HL-60 (cell line): ENCODE data around the gene TRERF1.
"Not testable (repeated sequence)": the region's sequence is repeated elsewhere in the genome, so short reads cannot be mapped to it uniquely, and the experiment has no call there.

Experiments used
- DNase-seq, 2 experiments: peaks; one replicate each; pipeline ENCODE4 v3.0.0-alpha.2; 2010 to 2020; ENCODE audit warnings: low read depth in 1 of 2, low spot score in 1 of 2
- H3K27ac ChIP-seq: fragments of 250-450 bp; sonication (Bioruptor Pico); replicated peaks from 2 replicates; pipeline ENCODE4 v1.5.1; 2020; ENCODE audit warnings: mild to moderate bottlenecking, moderate library complexity
- H3K27me3 ChIP-seq: fragments of 250-450 bp; sonication (Bioruptor Pico); 2 replicates; pipeline ENCODE4 v1.5.1; 2021; ENCODE audit warnings: mild to moderate bottlenecking, moderate library complexity; ENCODE audit not compliant: insufficient read depth, poor library complexity, severe bottlenecking
- H3K4me3 ChIP-seq: replicated peaks from 2 replicates; pipeline ENCODE4 v1.5.1; 2011; ENCODE audit warnings: mild to moderate bottlenecking, control low read depth, low read length; ENCODE audit not compliant: insufficient read depth
- CTCF ChIP-seq: IDR thresholded peaks from one replicate; pipeline ENCODE4 v1.5.1; 2011; ENCODE audit warnings: low read length, control low read depth, inconsistent platforms; ENCODE audit not compliant: insufficient read depth
- GABPA ChIP-seq: IDR thresholded peaks from 2 replicates; pipeline ENCODE4 v1.6.1; 2012; ENCODE audit warnings: low read depth
- POLR2AphosphoS5 ChIP-seq: IDR thresholded peaks from 2 replicates; pipeline ENCODE4 v1.6.1; 2012; ENCODE audit warnings: low read depth
- REST ChIP-seq: IDR thresholded peaks from 2 replicates; pipeline ENCODE4 v1.6.1; 2012; ENCODE audit warnings: low read depth; ENCODE audit not compliant: insufficient replicate concordance
- SPI1 ChIP-seq: IDR thresholded peaks from 2 replicates; pipeline ENCODE4 v1.6.1; 2012; ENCODE audit warnings: low read depth, mild to moderate bottlenecking, borderline replicate concordance

Gene TRERF1

GRCh38 chr6:42212442-42212841 is 239.3 kb downstream of the TRERF1 start:
- Histone ChIP-seq H3K27ac (no peak overlapping the region), H3K4me3 (no peak overlapping the region), H3K27me3 (no peaks in the 10 kb centered on the region)
- TF ChIP-seq CTCF (no peak), SPI1 (no peak), GABPA (no peak), POLR2AphosphoS5 (no peak), REST (no peak)
- DNase-seq = no peak

- H3K27me3 ChIP-seq = no peaks in the 10 kb centered on the region
- TF ChIP-seq SPI1 (no peak), REST (no peak), POLR2AphosphoS5 (no peak), CTCF (no peak), GABPA (no peak)
- H3K4me3 ChIP-seq = no peak overlapping the region
- no peak for DNase-seq
- no peak overlapping the region for H3K27ac ChIP-seq
Observed at GRCh38 chr6:42211726-42212125, 240.0 kb downstream of the TRERF1 start.

GRCh38 chr6:42210551-42210950 is 241.2 kb downstream of the TRERF1 start:
- no peak overlapping the region for H3K4me3 ChIP-seq
- TF ChIP-seq REST = no peak
- TF ChIP-seq CTCF = no peak
- no peak for TF ChIP-seq GABPA
- no peak for TF ChIP-seq SPI1
- no peak for TF ChIP-seq POLR2AphosphoS5
- H3K27me3 ChIP-seq = no peaks in the 10 kb centered on the region
- H3K27ac ChIP-seq = no peak overlapping the region
- no peak for DNase-seq

- not testable (repeated sequence) for DNase-seq, H3K4me3 ChIP-seq, H3K27ac ChIP-seq, H3K27me3 ChIP-seq
Observed at GRCh38 chr6:42207559-42207958, 244.2 kb downstream of the TRERF1 start.
